Ascending aorta (tissue), 2 donors: ENCODE results near the gene TRIM69. TPM values are rescaled to one million over a fixed set of nuclear protein-coding genes. Genes with fewer than 3 reads are reported as not detected.

Experiments used
- DNase-seq, 2 donors: peaks; one replicate each; pipeline ENCODE4 v3.0.0-alpha.2; 2019; ENCODE audit warnings: low spot score in 2 of 2
- H3K27ac ChIP-seq, 2 donors: fragments of 200-600 bp; sonication (generic); one replicate each; pipeline ENCODE4 v1.5.1; 2016 to 2017; ENCODE audit warnings: mild to moderate bottlenecking in 1 of 2
- H3K27me3 ChIP-seq: fragments of 200-600 bp; sonication (generic); one replicate; pipeline ENCODE4 v1.5.1; 2017
- H3K36me3 ChIP-seq, 2 donors: fragments of 200-600 bp; sonication (generic); one replicate each; pipeline ENCODE4 v1.5.1; 2016
- H3K4me1 ChIP-seq, 2 donors: fragments of 200-600 bp; sonication (generic); one replicate each; pipeline ENCODE4 v1.5.1; 2016 to 2017; ENCODE audit warnings: mild to moderate bottlenecking in 1 of 2
- H3K4me3 ChIP-seq, 2 donors: fragments of 200-600 bp; sonication (generic); one replicate each; pipeline ENCODE4 v1.5.1; 2016 to 2017; ENCODE audit warnings: mild to moderate bottlenecking in 1 of 2
- H3K9me3 ChIP-seq, 2 donors: fragments of 200-600 bp; sonication (generic); one replicate each; pipeline ENCODE4 v1.5.1; 2016
- intact Hi-C: fragments of 100-400 bp; cut with DNase I; formaldehyde crosslinking; loops from one replicate; pipeline ENCODE4 v1.15.1; 2023
- total RNA-seq: library from RNA; depleted of rRNA; stranded (reverse); fragments of >200 nt; gene quantifications from one replicate; pipeline ENCODE4 v1.1.0, GENCODE V29; 2016
- TF ChIP-seq, protein P1 (sequence below), 3 experiments: fragments of 200-600 bp in 2 of 3; fragments of 450-650 bp in 1 of 3; sonication (generic) in 2 of 3; IDR thresholded peaks; one replicate each; pipeline ENCODE4 v1.5.1; 2016 to 2019; ENCODE audit warnings: antibody characterized with exemption in 3 of 3, mild to moderate bottlenecking in 1 of 3, moderate library complexity in 1 of 3

Gene TRIM69
- total RNA-seq, 1 donor from 2014 or later, result 40.3 TPM

DNA sequence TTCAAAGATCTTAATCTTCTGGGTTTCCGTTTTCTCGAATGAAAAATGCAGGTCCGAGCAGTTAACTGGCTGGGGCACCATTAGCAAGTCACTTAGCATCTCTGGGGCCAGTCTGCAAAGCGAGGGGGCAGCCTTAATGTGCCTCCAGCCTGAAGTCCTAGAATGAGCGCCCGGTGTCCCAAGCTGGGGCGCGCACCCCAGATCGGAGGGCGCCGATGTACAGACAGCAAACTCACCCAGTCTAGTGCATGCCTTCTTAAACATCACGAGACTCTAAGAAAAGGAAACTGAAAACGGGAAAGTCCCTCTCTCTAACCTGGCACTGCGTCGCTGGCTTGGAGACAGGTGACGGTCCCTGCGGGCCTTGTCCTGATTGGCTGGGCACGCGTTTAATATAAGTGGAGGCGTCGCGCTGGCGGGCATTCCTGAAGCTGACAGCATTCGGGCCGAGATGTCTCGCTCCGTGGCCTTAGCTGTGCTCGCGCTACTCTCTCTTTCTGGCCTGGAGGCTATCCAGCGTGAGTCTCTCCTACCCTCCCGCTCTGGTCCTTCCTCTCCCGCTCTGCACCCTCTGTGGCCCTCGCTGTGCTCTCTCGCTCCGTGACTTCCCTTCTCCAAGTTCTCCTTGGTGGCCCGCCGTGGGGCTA lies 25.1 kb upstream of the TRIM69 start, which contains the start of the genes B2M and PATL2:
Gene B2M (plus strand): TSS at position 422 of the 647 bp plus-strand sequence. CDS start 30 bp downstream, at position 452.
Gene PATL2 (minus strand): TSS at position 228 of the 647 bp plus-strand sequence. CDS start 34,833 bp downstream, outside the sequence.
- Histone ChIP-seq H3K27ac (peak within 1 kb of the TSS; percentile 97 to 99), H3K36me3 (peaks cover 11 to 12% of the 10 kb centered on the region in 2 donors), H3K4me3 (peak within 1 kb of the TSS; percentile 87 to 90), H3K9me3 (no peaks in the 10 kb centered on the region), H3K27me3 (no peaks in the 10 kb centered on the region), H3K4me1 (peaks cover 4 to 15% of the 10 kb centered on the region in 2 donors)
- intact Hi-C loops, result loop anchor here (1.0 to 10.0 kb wide), 6 partner anchors 18 to 1196 kb away; partner anchors contain the start of genes CTDSPL2, GOLM2, MAP1A and SPG11
- TF ChIP-seq, protein P1, sequence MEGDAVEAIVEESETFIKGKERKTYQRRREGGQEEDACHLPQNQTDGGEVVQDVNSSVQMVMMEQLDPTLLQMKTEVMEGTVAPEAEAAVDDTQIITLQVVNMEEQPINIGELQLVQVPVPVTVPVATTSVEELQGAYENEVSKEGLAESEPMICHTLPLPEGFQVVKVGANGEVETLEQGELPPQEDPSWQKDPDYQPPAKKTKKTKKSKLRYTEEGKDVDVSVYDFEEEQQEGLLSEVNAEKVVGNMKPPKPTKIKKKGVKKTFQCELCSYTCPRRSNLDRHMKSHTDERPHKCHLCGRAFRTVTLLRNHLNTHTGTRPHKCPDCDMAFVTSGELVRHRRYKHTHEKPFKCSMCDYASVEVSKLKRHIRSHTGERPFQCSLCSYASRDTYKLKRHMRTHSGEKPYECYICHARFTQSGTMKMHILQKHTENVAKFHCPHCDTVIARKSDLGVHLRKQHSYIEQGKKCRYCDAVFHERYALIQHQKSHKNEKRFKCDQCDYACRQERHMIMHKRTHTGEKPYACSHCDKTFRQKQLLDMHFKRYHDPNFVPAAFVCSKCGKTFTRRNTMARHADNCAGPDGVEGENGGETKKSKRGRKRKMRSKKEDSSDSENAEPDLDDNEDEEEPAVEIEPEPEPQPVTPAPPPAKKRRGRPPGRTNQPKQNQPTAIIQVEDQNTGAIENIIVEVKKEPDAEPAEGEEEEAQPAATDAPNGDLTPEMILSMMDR (IDR thresholded peaks at IDR 0.05), result no peak
- peak; percentile 90 to 98 for DNase-seq

DNA sequence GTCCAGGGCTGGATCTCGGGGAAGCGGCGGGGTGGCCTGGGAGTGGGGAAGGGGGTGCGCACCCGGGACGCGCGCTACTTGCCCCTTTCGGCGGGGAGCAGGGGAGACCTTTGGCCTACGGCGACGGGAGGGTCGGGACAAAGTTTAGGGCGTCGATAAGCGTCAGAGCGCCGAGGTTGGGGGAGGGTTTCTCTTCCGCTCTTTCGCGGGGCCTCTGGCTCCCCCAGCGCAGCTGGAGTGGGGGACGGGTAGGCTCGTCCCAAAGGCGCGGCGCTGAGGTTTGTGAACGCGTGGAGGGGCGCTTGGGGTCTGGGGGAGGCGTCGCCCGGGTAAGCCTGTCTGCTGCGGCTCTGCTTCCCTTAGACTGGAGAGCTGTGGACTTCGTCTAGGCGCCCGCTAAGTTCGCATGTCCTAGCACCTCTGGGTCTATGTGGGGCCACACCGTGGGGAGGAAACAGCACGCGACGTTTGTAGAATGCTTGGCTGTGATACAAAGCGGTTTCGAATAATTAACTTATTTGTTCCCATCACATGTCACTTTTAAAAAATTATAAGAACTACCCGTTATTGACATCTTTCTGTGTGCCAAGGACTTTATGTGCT lies 24.5 kb upstream of the TRIM69 start:
- H3K27me3 ChIP-seq, result no peaks in the 10 kb centered on the region
- H3K4me3 ChIP-seq, result peak overlapping the region; percentile 87 to 90
- H3K4me1 ChIP-seq, result peaks cover 4 to 15% of the 10 kb centered on the region in 2 donors
- TF ChIP-seq, protein P1 (IDR thresholded peaks at IDR 0.05), result no peak
- H3K9me3 ChIP-seq, result no peaks in the 10 kb centered on the region
- peak overlapping the region; percentile 97 to 99 for H3K27ac ChIP-seq
- DNase-seq, result no peak
- H3K36me3 ChIP-seq, result peaks cover 18% of the 10 kb centered on the region in 2 donors
- intact Hi-C loops, result loop anchor here (1.0 to 10.0 kb wide), 6 partner anchors 17 to 1197 kb away; partner anchors contain the start of genes CTDSPL2, GOLM2, MAP1A and SPG11

DNA sequence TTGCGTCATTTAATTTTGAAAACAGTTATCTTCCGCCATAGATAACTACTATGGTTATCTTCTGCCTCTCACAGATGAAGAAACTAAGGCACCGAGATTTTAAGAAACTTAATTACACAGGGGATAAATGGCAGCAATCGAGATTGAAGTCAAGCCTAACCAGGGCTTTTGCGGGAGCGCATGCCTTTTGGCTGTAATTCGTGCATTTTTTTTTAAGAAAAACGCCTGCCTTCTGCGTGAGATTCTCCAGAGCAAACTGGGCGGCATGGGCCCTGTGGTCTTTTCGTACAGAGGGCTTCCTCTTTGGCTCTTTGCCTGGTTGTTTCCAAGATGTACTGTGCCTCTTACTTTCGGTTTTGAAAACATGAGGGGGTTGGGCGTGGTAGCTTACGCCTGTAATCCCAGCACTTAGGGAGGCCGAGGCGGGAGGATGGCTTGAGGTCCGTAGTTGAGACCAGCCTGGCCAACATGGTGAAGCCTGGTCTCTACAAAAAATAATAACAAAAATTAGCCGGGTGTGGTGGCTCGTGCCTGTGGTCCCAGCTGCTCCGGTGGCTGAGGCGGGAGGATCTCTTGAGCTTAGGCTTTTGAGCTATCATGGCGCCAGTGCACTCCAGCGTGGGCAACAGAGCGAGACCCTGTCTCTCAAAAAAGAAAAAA lies 23.9 kb upstream of the TRIM69 start:
- Histone ChIP-seq H3K4me3 (peak overlapping the region; percentile 87 to 90), H3K36me3 (peaks cover 24% of the 10 kb centered on the region in 2 donors), H3K27ac (peak overlapping the region; percentile 97 to 99), H3K27me3 (no peaks in the 10 kb centered on the region), H3K9me3 (no peaks in the 10 kb centered on the region), H3K4me1 (peaks cover 4 to 15% of the 10 kb centered on the region in 2 donors)
- DNase-seq, result peak; percentile 24 to 85
- intact Hi-C loops, result loop anchor here (5.0 to 10.0 kb wide), 4 partner anchors 285 to 1198 kb away; partner anchors contain the start of genes CTDSPL2, GOLM2 and MAP1A
- TF ChIP-seq, protein P1 (IDR thresholded peaks at IDR 0.05), result no peak

DNA sequence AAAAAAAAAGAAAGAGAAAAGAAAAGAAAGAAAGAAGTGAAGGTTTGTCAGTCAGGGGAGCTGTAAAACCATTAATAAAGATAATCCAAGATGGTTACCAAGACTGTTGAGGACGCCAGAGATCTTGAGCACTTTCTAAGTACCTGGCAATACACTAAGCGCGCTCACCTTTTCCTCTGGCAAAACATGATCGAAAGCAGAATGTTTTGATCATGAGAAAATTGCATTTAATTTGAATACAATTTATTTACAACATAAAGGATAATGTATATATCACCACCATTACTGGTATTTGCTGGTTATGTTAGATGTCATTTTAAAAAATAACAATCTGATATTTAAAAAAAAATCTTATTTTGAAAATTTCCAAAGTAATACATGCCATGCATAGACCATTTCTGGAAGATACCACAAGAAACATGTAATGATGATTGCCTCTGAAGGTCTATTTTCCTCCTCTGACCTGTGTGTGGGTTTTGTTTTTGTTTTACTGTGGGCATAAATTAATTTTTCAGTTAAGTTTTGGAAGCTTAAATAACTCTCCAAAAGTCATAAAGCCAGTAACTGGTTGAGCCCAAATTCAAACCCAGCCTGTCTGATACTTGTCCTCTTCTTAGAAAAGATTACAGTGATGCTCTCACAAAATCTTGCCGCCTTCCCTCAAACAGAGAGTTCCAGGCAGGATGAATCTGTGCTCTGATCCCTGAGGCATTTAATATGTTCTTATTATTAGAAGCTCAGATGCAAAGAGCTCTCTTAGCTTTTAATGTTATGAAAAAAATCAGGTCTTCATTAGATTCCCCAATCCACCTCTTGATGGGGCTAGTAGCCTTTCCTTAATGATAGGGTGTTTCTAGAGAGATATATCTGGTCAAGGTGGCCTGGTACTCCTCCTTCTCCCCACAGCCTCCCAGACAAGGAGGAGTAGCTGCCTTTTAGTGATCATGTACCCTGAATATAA lies 23.0 kb upstream of the TRIM69 start:
- DNase-seq, result no peak
- H3K36me3 ChIP-seq, result peaks cover 32% of the 10 kb centered on the region in 2 donors
- intact Hi-C loops, result loop anchor here (5.0 to 10.0 kb wide), 4 partner anchors 286 to 1198 kb away; partner anchors contain the start of genes CTDSPL2, GOLM2 and MAP1A
- peak overlapping the region; percentile 97 to 99 for H3K27ac ChIP-seq
- H3K4me3 ChIP-seq, result peak overlapping the region; percentile 87 to 90
- H3K4me1 ChIP-seq, result peaks cover 4 to 15% of the 10 kb centered on the region in 2 donors
- TF ChIP-seq, protein P1 (IDR thresholded peaks at IDR 0.05), result peak in 1 of 3 experiments; percentile 36
- H3K27me3 ChIP-seq, result no peaks in the 10 kb centered on the region
- H3K9me3 ChIP-seq, result no peaks in the 10 kb centered on the region
